HepG2 (cell line): ENCODE measurements around the gene IP6K1.

Experiments used
- DMAP1 ChIP-seq: IDR thresholded peaks from 2 replicates; pipeline ENCODE4 v1.6.1; 2016
- FOSL1 ChIP-seq: sonication (generic); formaldehyde crosslinking; IDR thresholded peaks from 2 replicates; pipeline ENCODE4 v1.9.0; 2021; ENCODE audit warnings: missing genetic modification reagents, borderline replicate concordance
- ZNF24 ChIP-seq: fragments of 450-650 bp; IDR thresholded peaks from 2 replicates; pipeline ENCODE4 v1.6.1; 2017; ENCODE audit warnings: antibody characterized with exemption, mild to moderate bottlenecking

- TF ChIP-seq FOSL1 (CRISPR knock-in tag): no peak
- TF ChIP-seq DMAP1 (CRISPR knock-in tag): no peak
- TF ChIP-seq ZNF24: no peak
Measured at GRCh38 chr3:49805897-49806701, 19.8 kb upstream of the IP6K1 start.
